H9 (cell line): ENCODE results near the gene TGM2. TPM values are rescaled to one million over a fixed set of nuclear protein-coding genes. Genes with fewer than 3 reads are reported as not detected.

Experiments
- DNase-seq: peaks from one replicate; pipeline ENCODE4 v3.0.0-alpha.2; 2017
- H2AFZ ChIP-seq: one replicate; pipeline ENCODE4 v1.6.1; 2013; ENCODE audit warnings: mild to moderate bottlenecking, low read length, control low read depth, moderate library complexity
- H2AK5ac ChIP-seq: 2 replicates; pipeline ENCODE4 v1.6.1; 2013; ENCODE audit warnings: low read length, control low read depth, mixed read lengths; ENCODE audit not compliant: insufficient read length
- H2BK120ac ChIP-seq: one replicate; pipeline ENCODE4 v1.6.1; 2013; ENCODE audit warnings: low read depth, mild to moderate bottlenecking, low read length, control low read depth, inconsistent platforms; ENCODE audit not compliant: poor library complexity, severe bottlenecking
- H2BK12ac ChIP-seq: 2 replicates; pipeline ENCODE4 v1.6.1; 2013; ENCODE audit warnings: low read length, control low read depth, mixed read lengths, low read depth; ENCODE audit not compliant: insufficient read length
- H2BK15ac ChIP-seq: 2 replicates; pipeline ENCODE4 v1.6.1; 2013; ENCODE audit warnings: low read depth, low read length, control low read depth
- H2BK20ac ChIP-seq: one replicate; pipeline ENCODE4 v1.6.1; 2013; ENCODE audit warnings: low read depth, mild to moderate bottlenecking, low read length, control low read depth, inconsistent platforms; ENCODE audit not compliant: poor library complexity, severe bottlenecking
- H2BK5ac ChIP-seq: 2 replicates; pipeline ENCODE4 v1.6.1; 2013; ENCODE audit warnings: low read length, control low read depth, mixed read lengths; ENCODE audit not compliant: insufficient read length
- H3K14ac ChIP-seq: 2 replicates; pipeline ENCODE4 v1.6.1; 2013; ENCODE audit warnings: low read length, control low read depth; ENCODE audit not compliant: insufficient read depth
- H3K18ac ChIP-seq: 2 replicates; pipeline ENCODE4 v1.6.1; 2013; ENCODE audit warnings: low read depth, mild to moderate bottlenecking, mixed read lengths, low read length, control low read depth; ENCODE audit not compliant: insufficient read length
- H3K23ac ChIP-seq: 2 replicates; pipeline ENCODE4 v1.6.1; 2013; ENCODE audit warnings: low read length, control low read depth, mixed read lengths, low read depth; ENCODE audit not compliant: insufficient read length
- H3K23me2 ChIP-seq: 2 replicates; pipeline ENCODE4 v1.6.1; 2013; ENCODE audit warnings: low read depth, mild to moderate bottlenecking, mixed read lengths, low read length, control low read depth; ENCODE audit not compliant: insufficient read length, poor library complexity, severe bottlenecking
- H3K27ac ChIP-seq: 2 replicates; pipeline ENCODE4 v1.5.1; 2013; ENCODE audit warnings: low read length, control low read depth, mixed read lengths, low read depth; ENCODE audit not compliant: insufficient read length
- H3K27me3 ChIP-seq: 2 replicates; pipeline ENCODE4 v1.6.1; 2013; ENCODE audit warnings: low read length, control low read depth, inconsistent platforms; ENCODE audit not compliant: insufficient read depth
- H3K4ac ChIP-seq: 2 replicates; pipeline ENCODE4 v1.6.1; 2013; ENCODE audit warnings: low read depth, mild to moderate bottlenecking, control low read depth, inconsistent platforms, low read length, moderate library complexity
- H3K4me1 ChIP-seq: 2 replicates; pipeline ENCODE4 v1.6.1; 2013; ENCODE audit warnings: low read length, control low read depth, inconsistent platforms; ENCODE audit not compliant: insufficient read depth
- H3K4me2 ChIP-seq: 2 replicates; pipeline ENCODE4 v1.6.1; 2013; ENCODE audit warnings: low read length, control low read depth, mixed read lengths; ENCODE audit not compliant: insufficient read length, insufficient read depth
- H3K56ac ChIP-seq: 2 replicates; pipeline ENCODE4 v1.6.1; 2013; ENCODE audit warnings: low read depth, mild to moderate bottlenecking, mixed read lengths, low read length, control low read depth; ENCODE audit not compliant: insufficient read length
- H3K79me1 ChIP-seq: 2 replicates; pipeline ENCODE4 v1.6.1; 2013; ENCODE audit warnings: low read depth, mild to moderate bottlenecking, moderate library complexity, low read length, control low read depth, inconsistent platforms; ENCODE audit not compliant: insufficient read depth, poor library complexity, severe bottlenecking
- H3K79me2 ChIP-seq: 2 replicates; pipeline ENCODE4 v1.6.1; 2013; ENCODE audit warnings: low read length, control low read depth, inconsistent platforms; ENCODE audit not compliant: insufficient read depth
- H3K9ac ChIP-seq: 2 replicates; pipeline ENCODE4 v1.6.1; 2013; ENCODE audit warnings: low read length, control low read depth, mixed read lengths; ENCODE audit not compliant: insufficient read length; ENCODE audit errors: extremely low read depth
- H3K9me3 ChIP-seq: one replicate; pipeline ENCODE4 v1.6.1; 2013; ENCODE audit warnings: low read depth, low read length, inconsistent platforms; ENCODE audit not compliant: control insufficient read depth
- H3T11ph ChIP-seq: one replicate; pipeline ENCODE4 v1.6.1; 2013; ENCODE audit warnings: mild to moderate bottlenecking, low read length, control low read depth, inconsistent platforms
- H4K20me1 ChIP-seq: one replicate; pipeline ENCODE4 v1.6.1; 2013; ENCODE audit not compliant: control insufficient read depth, insufficient read length, insufficient read depth
- H4K5ac ChIP-seq: 2 replicates; pipeline ENCODE4 v1.6.1; 2013; ENCODE audit warnings: low read depth, mild to moderate bottlenecking, mixed read lengths, low read length, control low read depth; ENCODE audit not compliant: insufficient read length
- H4K8ac ChIP-seq: replicated peaks from 2 replicates; pipeline ENCODE4 v1.6.1; 2013; ENCODE audit warnings: low read length, control low read depth, mixed read lengths, low read depth; ENCODE audit not compliant: insufficient read length
- H4K91ac ChIP-seq: 2 replicates; pipeline ENCODE4 v1.6.1; 2013; ENCODE audit warnings: low read depth, mild to moderate bottlenecking, moderate library complexity, mixed read lengths, low read length, control low read depth; ENCODE audit not compliant: insufficient read length
- H3K27ac Mint-ChIP-seq, 3 experiments: 2 replicates in 2 of 3; 3 replicates in 1 of 3; pipeline ENCODE4 v1.8.0; 2020 to 2021; ENCODE audit warnings: mixed read lengths in 3 of 3, mild to moderate bottlenecking in 1 of 3, moderate library complexity in 1 of 3
- H3K27me3 Mint-ChIP-seq: 2 replicates; pipeline ENCODE4 v1.8.0; 2021; ENCODE audit warnings: low read depth, mild to moderate bottlenecking, moderate library complexity, mixed read lengths
- H3K36me3 Mint-ChIP-seq, 3 experiments: 2 replicates in 2 of 3; 3 replicates in 1 of 3; pipeline ENCODE4 v1.8.0; 2020 to 2021; ENCODE audit warnings: low read depth in 3 of 3, mixed read lengths in 3 of 3; ENCODE audit not compliant: insufficient read depth in 1 of 3
- H3K4me1 Mint-ChIP-seq, 2 experiments: 2 replicates each; pipeline ENCODE4 v1.8.0; 2020; ENCODE audit warnings: mixed read lengths in 2 of 2
- H3K4me3 Mint-ChIP-seq, 2 experiments: 2 replicates in 1 of 2; 3 replicates in 1 of 2; pipeline ENCODE4 v1.8.0; 2020 to 2021; ENCODE audit warnings: mild to moderate bottlenecking in 2 of 2, mixed read lengths in 2 of 2, moderate library complexity in 1 of 2
- H3K9me3 Mint-ChIP-seq, 2 experiments: 2 replicates in 1 of 2; 3 replicates in 1 of 2; pipeline ENCODE4 v1.8.0; 2020; ENCODE audit warnings: mild to moderate bottlenecking in 2 of 2, mixed read lengths in 2 of 2, moderate library complexity in 1 of 2
- CTCF ChIP-seq: fragments of 200-600 bp; sonication (generic); conservative IDR thresholded peaks from 3 replicates; pipeline ENCODE4 v1.8.0; 2021; ENCODE audit warnings: antibody characterized with exemption, mild to moderate bottlenecking
- WGBS: extraction: QIAGEN DNeasy Blood & Tissue Kit; methylation state at CpG from one replicate; pipeline ENCODE4 v1.1.7; 2013; ENCODE audit warnings: missing lambda C conversion rate, low lambda C conversion rate, mixed read lengths; ENCODE audit not compliant: insufficient read length; ENCODE audit errors: extremely low coverage; 5-methylcytosine and 5-hydroxymethylcytosine counted together
- total RNA-seq: library from RNA; stranded (reverse); gene quantifications from 2 replicates; pipeline ENCODE4 v1.2.1, GENCODE V29; 2021

TGM2 gene
- total RNA-seq, 1 experiment from 2014 or later, result 1.1 TPM

GRCh38 chr20:38110525-38111178 is 54.4 kb downstream of the TGM2 start:
- Histone ChIP-seq H4K8ac (no peak overlapping the region), H4K5ac (no peak overlapping the region), H2BK5ac (no peak overlapping the region), H3K9ac (no peak overlapping the region), H3K27me3 (no peaks in the 10 kb centered on the region), H3K4ac (no peak overlapping the region), H2BK12ac (no peak overlapping the region), H3K23ac (no peak overlapping the region), H2AFZ (no peak overlapping the region), H2BK120ac (no peak overlapping the region), H2AK5ac (no peak overlapping the region), H3K23me2 (no peaks in the 10 kb centered on the region), H2BK15ac (no peak overlapping the region), H3K18ac (no peak overlapping the region), H4K91ac (no peak overlapping the region), H3T11ph (no peak overlapping the region), H3K79me1 (no peaks in the 10 kb centered on the region), H4K20me1 (no peaks in the 10 kb centered on the region), H3K4me2 (no peak overlapping the region), H3K27ac (no peak overlapping the region), H3K79me2 (no peaks in the 10 kb centered on the region), H2BK20ac (no peak overlapping the region), H3K9me3 (no peaks in the 10 kb centered on the region), H3K4me1 (no peaks in the 10 kb centered on the region), H3K56ac (no peak overlapping the region), H3K14ac (no peak overlapping the region)
- no CpG with 5 or more reads among the region's 8 CpGs for WGBS
- Mint-ChIP-seq H3K4me1 (peaks cover 4 to 7% of the 10 kb centered on the region in 2 experiments), H3K27me3 (no peaks in the 10 kb centered on the region), H3K9me3 (no peaks in the 10 kb centered on the region), H3K27ac (no peak overlapping the region; a peak in 1 of 7 replicates), H3K36me3 (no peaks in the 10 kb centered on the region), H3K4me3 (no peak overlapping the region)
- no peak for DNase-seq
- TF ChIP-seq CTCF, result no peak
